PC-3 (cell line): ENCODE data around the gene TENM4.

ENCODE experiments used
- EZH2 ChIP-seq: fragments of 300-600 bp; sonication (generic); IDR thresholded peaks from one replicate; pipeline ENCODE4 v1.6.1; 2017; ENCODE audit warnings: antibody characterized with exemption, mild to moderate bottlenecking, low read length; ENCODE audit not compliant: unreplicated experiment
- EZH2phosphoT487 ChIP-seq: fragments of 300-600 bp; sonication (generic); IDR thresholded peaks from 2 replicates; pipeline ENCODE4 v1.6.1; 2018; ENCODE audit warnings: mild to moderate bottlenecking, antibody characterized with exemption, low read length, borderline replicate concordance
- TF ChIP-seq, protein P1 (sequence below): fragments of 300-600 bp; sonication (generic); conservative IDR thresholded peaks from 2 replicates; pipeline ENCODE4 v1.5.1; 2017; ENCODE audit warnings: antibody characterized with exemption, low read depth, mild to moderate bottlenecking, low read length

GRCh38 chr11:79425463-79425862 lies 15.4 kb downstream of the TENM4 start:
- TF ChIP-seq, protein P1, sequence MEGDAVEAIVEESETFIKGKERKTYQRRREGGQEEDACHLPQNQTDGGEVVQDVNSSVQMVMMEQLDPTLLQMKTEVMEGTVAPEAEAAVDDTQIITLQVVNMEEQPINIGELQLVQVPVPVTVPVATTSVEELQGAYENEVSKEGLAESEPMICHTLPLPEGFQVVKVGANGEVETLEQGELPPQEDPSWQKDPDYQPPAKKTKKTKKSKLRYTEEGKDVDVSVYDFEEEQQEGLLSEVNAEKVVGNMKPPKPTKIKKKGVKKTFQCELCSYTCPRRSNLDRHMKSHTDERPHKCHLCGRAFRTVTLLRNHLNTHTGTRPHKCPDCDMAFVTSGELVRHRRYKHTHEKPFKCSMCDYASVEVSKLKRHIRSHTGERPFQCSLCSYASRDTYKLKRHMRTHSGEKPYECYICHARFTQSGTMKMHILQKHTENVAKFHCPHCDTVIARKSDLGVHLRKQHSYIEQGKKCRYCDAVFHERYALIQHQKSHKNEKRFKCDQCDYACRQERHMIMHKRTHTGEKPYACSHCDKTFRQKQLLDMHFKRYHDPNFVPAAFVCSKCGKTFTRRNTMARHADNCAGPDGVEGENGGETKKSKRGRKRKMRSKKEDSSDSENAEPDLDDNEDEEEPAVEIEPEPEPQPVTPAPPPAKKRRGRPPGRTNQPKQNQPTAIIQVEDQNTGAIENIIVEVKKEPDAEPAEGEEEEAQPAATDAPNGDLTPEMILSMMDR, result no peak
- TF ChIP-seq EZH2phosphoT487 (no peak), EZH2 (no peak)
